ENCODE data around the gene IFI6. TPM values are rescaled to one million over a fixed set of nuclear protein-coding genes. Genes with fewer than 3 reads are reported as not detected.
"Not testable (repeated sequence)": the region's sequence is repeated elsewhere in the genome, so short reads cannot be mapped to it uniquely, and the experiment has no call there.

The IFI6 gene
- polyA plus RNA-seq, 1 donor from 2014 or later, result 68.2 TPM

DNA sequence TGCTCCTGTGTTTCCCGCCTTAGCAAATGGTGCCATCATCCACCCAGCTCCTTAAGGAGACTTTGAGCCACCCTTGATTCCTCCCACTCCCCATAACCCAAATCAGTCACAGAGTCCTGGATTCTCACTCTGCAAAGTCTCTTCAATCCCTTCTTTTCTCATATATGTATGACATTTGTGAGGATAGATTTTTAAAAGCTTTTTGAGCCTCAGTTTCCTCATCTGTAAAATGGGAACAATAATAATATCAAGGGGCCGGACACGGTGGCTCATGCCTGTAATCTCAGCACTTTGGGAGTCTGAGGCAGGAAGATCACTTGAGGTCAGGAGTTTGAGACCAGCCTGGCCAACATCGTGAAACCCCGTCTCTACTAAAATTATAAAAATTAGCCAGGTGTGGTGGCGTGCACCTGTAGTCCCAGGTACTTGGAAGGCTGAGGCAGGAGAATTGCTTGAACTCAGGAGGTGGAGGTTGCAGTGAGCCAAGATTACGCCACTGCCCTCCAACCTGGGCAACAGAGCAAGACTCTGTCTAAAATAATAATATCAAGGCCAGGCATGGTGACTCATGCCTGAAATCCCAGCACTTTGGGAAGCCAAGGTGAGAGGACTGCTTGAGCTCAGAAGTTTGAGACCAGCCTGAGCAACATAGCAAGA is 52.1 kb downstream of the IFI6 start:
- H3K27ac Mint-ChIP-seq, result peak overlapping the region; percentile 27 to 78 (median 48)
- H3K36me3 Mint-ChIP-seq, H3K9me3 Mint-ChIP-seq, H3K4me3 Mint-ChIP-seq, H3K27me3 Mint-ChIP-seq: not testable (repeated sequence)
- peaks cover 13 to 19% (median 19%) of the 10 kb centered on the region in 3 donors for H3K4me1 Mint-ChIP-seq

DNA sequence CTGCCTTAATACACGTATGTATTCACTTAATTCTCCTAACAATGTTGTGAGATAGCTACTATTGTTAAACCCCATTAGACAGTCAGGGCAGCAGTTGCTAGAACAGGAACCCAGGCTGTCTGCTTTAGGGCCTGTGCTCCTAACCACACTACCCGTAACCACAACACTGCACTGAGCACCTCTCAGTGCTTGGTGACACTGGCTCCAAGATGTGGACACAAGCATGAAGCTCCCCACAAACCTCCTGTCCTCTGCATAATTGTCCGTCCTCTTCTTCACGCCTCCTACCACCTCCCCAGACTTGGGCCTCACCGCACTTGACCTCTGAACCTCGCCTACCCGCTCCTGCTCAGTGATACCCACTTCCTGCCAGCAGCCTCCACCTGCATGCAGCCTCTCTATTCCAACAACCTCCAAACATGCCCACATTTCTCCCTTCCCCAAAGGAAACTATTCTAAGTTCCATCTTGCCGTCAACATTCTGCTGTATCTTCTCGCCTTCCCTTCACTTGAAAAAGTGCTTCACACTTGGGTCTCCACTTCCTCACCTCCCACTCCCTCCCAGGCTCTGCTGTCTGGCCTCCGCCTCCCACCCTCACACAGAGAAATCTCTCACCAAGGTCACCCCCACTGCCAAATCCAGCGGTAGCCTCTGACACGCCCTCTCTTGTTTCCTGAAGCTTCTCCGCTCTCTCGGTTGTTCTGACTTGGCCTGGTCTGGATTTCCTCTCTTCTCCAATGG is 53.5 kb downstream of the IFI6 start:
- H3K9me3 Mint-ChIP-seq, result no peaks in the 10 kb centered on the region
- peaks cover 15 to 21% (median 19%) of the 10 kb centered on the region in 3 donors for H3K4me1 Mint-ChIP-seq
- H3K36me3 Mint-ChIP-seq, result peaks cover 2% of the 10 kb centered on the region
- H3K4me3 Mint-ChIP-seq, result peak overlapping the region in 2 of 4 donors; percentile 11 to 34
- no peaks in the 10 kb centered on the region for H3K27me3 Mint-ChIP-seq
- H3K27ac Mint-ChIP-seq, result peak overlapping the region; percentile 6 to 70 (median 59)

DNA sequence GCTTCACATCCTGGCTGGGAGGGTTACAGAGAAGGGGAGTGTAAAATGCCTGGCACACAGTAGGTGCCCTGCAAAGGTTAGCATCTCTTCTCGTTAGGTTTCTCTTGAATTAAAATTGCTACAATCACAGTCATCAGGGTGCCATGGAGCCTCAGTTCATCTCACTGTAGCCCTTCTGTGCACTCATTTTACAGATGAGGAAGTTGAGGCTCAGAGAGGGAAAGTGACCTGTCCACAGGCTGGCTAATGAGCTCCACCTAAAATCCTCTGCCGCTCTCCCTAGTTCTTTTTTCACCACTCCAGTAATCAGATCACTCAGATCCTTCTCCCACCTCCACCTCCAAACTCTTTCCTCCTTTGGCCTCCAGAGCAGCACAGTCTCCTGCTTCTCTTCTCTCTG is 54.6 kb downstream of the IFI6 start:
- peaks cover 2% of the 10 kb centered on the region for H3K36me3 Mint-ChIP-seq
- H3K27ac Mint-ChIP-seq, result peak overlapping the region; percentile 3 to 70 (median 6)
- no peaks in the 10 kb centered on the region for H3K9me3 Mint-ChIP-seq
- H3K4me3 Mint-ChIP-seq, result peak overlapping the region in 1 of 4 donors; percentile 59
- peaks cover 13 to 21% (median 19%) of the 10 kb centered on the region in 3 donors for H3K4me1 Mint-ChIP-seq
- no peaks in the 10 kb centered on the region for H3K27me3 Mint-ChIP-seq

GRCh38 chr1:27616441-27616840 is 55.6 kb downstream of the IFI6 start:
- Mint-ChIP-seq H3K4me1 (peaks cover 13 to 21% (median 19%) of the 10 kb centered on the region in 3 donors), H3K9me3 (no peaks in the 10 kb centered on the region), H3K36me3 (peaks cover 2% of the 10 kb centered on the region), H3K4me3 (no peak overlapping the region), H3K27me3 (no peaks in the 10 kb centered on the region), H3K27ac (peak overlapping the region in 1 of 3 donors; percentile 95)

Other genes starting within 250 kb of the IFI6 start
- 105 TPM for gene WASF2, start 182.0 kb downstream of the IFI6 start, polyA plus RNA-seq
- 1.1 TPM for gene AHDC1, start 68.0 kb downstream of the IFI6 start, polyA plus RNA-seq
- gene FGR, start 37.0 kb downstream of the IFI6 start, polyA plus RNA-seq, result 72.0 TPM
- gene FAM76A, start 53.8 kb upstream of the IFI6 start, polyA plus RNA-seq, result 6.5 TPM
- 16.0 TPM for gene STX12, start 101.0 kb upstream of the IFI6 start, polyA plus RNA-seq
- gene PPP1R8, start 158.6 kb upstream of the IFI6 start, polyA plus RNA-seq, result 31.7 TPM
- gene THEMIS2, start 200.4 kb upstream of the IFI6 start, polyA plus RNA-seq, result 70.0 TPM
- gene RPA2, start 242.4 kb upstream of the IFI6 start, polyA plus RNA-seq, result 163 TPM

Data from IgD-negative memory B cell (primary cell).